Activated CD4-positive, alpha-beta T cell treated with anti-CD3 and anti-CD28 coated beads, Interleukin-2, amount 50 U/mL, for 48 hours (primary cell): ENCODE results near the gene PEBP1.
"Not testable (repeated sequence)": the region's sequence is repeated elsewhere in the genome, so short reads cannot be mapped to it uniquely, and the experiment has no call there.

ENCODE experiments used
- DNase-seq, 2 experiments: peaks; one replicate each; pipeline ENCODE4 v3.0.0-alpha.2; 2020

The PEBP1 gene

GRCh38 chr12:118135788-118136558 is at the start of gene PEBP1:
Gene PEBP1 (plus strand): TSS chr12:118136124. CDS start chr12:118136210, 86 bp downstream.
- DNase-seq = peak; percentile 96

- DNase-seq = no peak
Observed at GRCh38 chr12:118089782-118090181, 46.1 kb upstream of the PEBP1 start.

GRCh38 chr12:118094039-118094438 is 41.9 kb upstream of the PEBP1 start:
- DNase-seq = no peak

GRCh38 chr12:118098401-118098800 is 37.5 kb upstream of the PEBP1 start:
- no peak for DNase-seq

- DNase-seq = no peak
Observed at GRCh38 chr12:118098911-118099671, 36.8 kb upstream of the PEBP1 start.

DNA sequence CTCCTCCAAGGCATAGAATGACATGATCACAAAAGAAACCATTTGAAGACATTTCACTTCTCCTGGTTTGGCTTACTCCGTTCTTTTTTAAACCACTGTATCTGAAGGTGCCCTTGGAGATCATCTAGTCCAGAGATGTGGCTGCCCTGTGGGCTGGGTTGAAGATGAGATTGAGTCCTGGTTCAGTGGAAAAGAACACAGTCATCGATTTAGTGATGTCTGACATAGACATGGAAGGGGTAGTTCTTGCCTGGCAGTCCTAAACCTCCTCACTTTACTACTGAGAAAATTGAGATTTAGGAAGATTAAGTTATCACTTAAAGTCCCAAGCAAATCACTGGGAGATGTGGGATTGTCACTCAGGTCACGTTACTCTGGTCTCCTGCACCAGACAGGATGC is 34.9 kb upstream of the PEBP1 start:
- DNase-seq = no peak

DNA sequence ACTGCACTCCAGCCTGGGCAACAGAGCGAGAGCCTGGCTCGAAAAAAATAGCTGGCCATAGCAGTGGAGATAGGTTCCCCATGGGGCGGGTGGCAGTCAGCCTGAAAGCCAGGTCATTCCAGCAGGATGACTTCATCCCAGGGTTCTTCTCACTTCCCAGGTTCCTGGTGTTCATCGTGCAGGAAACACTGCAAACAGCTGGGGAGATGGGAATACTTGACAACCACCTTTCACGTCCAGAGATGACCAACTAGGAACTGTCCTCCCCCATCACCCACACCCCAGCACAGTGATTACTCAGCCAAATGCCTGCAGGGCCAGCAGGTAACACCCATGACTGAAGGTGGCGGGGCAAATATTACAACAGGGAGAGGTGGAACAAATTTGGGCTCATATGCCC is 33.9 kb upstream of the PEBP1 start:
- DNase-seq = no peak

- DNase-seq = no peak
Observed at GRCh38 chr12:118102609-118103008, 33.3 kb upstream of the PEBP1 start.

DNA sequence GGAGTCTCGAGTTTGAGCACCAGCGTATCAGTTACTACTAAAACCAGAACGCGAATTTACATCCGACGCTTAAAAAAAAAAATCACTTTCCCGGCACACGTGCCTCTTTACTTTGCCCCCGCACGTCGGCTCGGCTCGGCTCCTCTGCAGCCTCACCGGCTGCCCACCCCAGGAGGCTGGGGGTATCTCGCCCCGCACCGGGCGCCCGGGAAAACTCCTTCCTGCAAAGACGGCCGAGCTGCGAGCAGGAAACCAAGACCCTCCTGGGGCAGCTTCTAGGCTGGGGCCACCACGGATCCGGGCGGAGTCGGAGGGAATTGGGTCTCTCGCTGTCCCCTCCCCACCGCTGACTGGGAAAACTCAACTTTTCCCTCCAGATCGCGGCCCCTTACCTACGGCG is 32.7 kb upstream of the PEBP1 start:
- peak; percentile 26 to 34 for DNase-seq

DNA sequence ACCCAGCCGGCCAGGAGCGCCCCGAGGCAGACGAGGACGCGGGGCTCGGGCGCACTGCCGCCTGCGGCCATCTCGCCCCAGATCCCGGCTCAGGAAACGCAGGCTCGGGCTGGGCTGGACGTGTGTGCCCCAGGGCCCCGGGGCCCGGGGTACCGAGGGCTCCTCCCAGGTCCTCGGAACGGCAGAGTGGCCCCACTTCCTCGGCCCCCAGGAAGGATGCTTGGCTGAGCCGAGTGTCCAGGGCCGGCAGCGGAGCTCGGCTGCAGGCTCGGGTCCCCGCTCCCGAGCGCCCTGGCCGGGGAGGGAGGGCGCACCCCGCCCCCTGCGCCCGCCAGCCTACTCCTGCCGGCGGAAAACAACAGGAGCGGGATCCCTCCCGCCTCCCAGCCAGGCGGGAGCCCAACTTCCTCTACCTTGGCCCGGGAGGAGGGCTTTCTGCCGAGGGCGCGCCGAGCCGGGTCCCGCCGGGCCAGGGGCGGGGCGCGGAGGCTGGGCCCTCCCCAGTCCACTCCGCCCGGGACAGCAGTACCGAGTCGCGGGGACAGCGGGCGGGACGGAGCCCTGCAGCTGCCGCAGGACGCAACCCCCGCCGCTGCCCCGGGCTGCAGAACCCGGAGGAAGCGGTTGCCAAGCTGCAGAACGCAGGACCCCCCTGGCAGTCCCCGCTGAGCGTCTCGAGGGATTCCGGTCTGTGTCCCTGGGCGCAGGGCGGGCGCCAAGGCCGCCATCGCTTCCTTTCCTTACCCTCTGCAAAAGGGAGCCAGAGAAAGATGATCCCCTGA is 32.1 kb upstream of the PEBP1 start, which contains the start of gene VSIG10:
VSIG10 (minus strand) TSS at position 411 of the 782 bp plus-strand sequence; CDS start at position 71, 340 bp downstream.
- DNase-seq = peak; percentile 29 to 41

GRCh38 chr12:118107011-118107410 is 28.9 kb upstream of the PEBP1 start:
- DNase-seq = no peak

DNA sequence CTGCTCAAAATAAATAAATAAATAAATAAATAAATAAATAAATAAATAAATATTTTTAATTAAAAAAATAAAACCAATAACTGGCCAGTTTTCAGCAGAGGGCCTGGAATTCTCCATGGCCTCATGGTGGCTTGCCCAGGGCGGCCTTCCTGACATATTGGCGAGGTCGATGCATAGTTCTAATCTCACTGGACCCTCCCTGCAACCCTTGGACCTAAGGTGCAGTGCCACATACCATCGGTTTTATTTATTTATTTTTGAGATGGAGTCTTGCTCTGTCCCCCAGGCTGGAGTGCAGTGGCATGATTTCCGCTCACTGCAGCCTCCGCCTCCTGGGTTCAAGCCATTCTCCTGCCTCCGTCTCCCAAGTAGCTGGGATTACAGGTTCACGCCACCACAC is 28.2 kb upstream of the PEBP1 start:
- DNase-seq = no peak

DNA sequence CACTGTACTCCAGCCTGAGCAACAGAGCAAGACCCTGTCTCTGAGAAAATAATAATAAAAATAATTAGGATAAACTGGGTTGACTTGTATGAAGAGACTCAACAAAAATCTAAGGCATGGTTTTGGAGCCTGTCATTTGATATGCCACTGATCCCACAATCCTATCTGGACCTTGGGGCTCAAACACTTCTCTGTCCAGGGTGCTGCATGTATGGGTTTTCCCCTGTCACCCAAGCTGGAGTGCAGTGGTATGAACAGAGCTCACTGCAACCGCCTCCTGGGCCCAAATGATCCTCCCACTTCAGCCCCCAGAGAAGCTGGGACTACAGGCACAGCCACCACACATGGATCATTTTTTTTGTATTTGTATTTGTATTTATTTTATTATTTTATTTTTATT is 26.8 kb upstream of the PEBP1 start:
- DNase-seq = no peak

- no peak for DNase-seq
Observed at GRCh38 chr12:118119449-118119879, 16.5 kb upstream of the PEBP1 start.

- DNase-seq = peak; percentile 73 to 80
Observed at GRCh38 chr12:118120579-118121363, 15.2 kb upstream of the PEBP1 start.

DNA sequence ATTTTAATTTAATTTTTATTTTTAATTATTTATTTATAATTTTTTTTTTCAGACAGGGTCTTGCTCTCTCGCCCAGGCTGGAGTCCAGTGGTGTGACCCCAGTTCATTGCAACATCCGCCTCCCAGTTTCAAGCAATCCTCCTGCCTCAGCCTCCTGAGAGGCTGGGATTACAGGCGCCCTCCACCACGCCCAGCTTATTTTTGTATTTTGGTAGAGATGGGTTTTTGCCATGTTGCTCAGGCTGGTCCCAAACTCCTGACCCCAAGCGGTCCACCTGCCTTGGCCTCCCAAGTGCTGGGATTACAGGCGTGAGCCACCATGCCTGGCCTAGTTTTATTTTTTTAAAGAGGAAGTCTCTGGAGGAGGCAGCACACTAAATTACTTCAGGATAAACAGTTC is 13.7 kb upstream of the PEBP1 start:
- no peak for DNase-seq

DNA sequence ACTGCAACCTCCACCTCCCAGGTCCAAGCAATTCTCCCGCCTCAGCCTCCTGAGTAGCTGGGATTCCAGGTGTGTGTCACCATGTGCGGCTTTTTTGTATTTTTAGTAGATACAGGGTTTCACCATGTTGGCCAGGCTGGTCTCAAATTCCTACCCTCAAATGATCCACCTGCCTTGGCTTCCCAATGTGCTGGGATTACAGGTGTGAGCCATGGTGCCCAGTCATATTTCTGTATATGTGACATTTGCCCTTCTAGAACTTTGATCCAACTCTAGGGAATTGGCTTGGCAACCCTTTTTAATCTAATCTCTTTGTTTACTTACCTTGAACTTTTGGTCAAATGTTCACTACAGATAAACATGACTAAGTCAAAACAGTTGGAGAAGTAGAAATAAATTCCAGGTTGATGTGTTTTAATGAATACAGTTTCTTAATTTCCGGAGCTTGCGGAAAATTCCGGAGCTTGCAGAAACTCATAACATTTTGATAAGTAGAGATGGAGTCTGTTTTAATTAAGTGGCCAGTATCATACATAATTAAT is 11.5 kb upstream of the PEBP1 start:
- no peak for DNase-seq

DNA sequence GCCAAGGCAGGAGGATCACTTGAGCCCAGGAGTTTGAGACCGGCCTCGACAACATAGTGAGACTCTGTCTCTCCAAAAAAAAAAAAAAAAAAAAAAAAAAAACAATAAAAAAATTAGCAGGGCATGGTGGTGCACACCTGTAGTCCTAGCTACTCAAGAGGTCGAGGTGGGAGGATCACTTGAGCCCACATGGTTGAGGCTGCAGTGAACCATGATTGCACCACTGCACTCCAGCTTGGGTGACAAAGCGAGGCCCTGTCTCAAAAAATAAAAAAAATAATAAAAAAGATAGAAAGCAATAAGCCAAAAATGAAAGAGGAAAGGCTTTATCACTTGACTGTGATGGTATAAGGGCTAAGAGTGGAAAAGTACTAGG is 10.2 kb upstream of the PEBP1 start:
- no peak for DNase-seq

- no peak for DNase-seq
Observed at GRCh38 chr12:118126119-118126757, 9.7 kb upstream of the PEBP1 start.

GRCh38 chr12:118127867-118128266 is 8.1 kb upstream of the PEBP1 start:
- DNase-seq = no peak

DNA sequence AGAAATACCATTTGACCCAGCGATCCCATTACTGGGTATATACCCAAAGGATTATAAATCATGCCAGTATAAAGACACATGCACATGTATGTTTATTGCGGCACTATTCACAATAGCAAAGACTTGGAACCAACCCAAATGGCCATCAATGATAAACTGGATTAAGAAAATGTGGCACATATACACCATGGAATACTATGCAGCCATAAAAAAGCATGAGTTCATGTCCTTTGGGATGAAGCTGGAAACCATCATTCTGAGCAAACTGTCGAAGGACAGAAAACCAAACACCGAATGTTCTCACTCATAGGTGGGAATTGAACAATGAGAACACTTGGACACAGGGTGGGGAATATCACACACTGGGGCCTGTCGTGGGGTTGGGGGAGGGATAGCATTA is 6.5 kb upstream of the PEBP1 start:
- DNase-seq = not testable (repeated sequence)

DNA sequence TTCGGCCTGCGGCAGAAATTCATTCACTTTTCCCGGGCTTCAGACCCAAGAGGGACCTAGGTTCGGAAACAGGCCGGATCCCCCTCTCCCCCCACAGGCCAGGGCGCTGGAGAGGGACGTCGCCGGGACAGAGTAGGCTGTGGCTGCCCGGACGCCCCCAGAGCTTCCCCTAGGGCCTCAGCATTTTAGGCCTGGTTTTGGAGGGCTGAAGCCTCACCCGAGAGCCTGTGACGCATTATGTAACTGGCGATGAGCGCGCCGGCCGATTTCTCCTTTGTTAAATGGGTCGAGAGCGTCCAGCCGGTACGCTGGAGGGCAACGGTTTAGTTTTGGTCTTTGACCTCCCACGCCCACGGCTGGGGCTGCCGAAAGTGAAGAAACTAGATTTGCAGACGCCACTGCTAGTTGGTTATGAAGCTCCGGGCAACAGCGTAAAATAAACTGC is 657 bp downstream of the PEBP1 start:
- DNase-seq = peak; percentile 52 to 61
